ENCODE data around the gene MCAT.
A peak's percentile ranks its signal among the peaks of the same experiment; 100 is the strongest.

The MCAT gene

DNA sequence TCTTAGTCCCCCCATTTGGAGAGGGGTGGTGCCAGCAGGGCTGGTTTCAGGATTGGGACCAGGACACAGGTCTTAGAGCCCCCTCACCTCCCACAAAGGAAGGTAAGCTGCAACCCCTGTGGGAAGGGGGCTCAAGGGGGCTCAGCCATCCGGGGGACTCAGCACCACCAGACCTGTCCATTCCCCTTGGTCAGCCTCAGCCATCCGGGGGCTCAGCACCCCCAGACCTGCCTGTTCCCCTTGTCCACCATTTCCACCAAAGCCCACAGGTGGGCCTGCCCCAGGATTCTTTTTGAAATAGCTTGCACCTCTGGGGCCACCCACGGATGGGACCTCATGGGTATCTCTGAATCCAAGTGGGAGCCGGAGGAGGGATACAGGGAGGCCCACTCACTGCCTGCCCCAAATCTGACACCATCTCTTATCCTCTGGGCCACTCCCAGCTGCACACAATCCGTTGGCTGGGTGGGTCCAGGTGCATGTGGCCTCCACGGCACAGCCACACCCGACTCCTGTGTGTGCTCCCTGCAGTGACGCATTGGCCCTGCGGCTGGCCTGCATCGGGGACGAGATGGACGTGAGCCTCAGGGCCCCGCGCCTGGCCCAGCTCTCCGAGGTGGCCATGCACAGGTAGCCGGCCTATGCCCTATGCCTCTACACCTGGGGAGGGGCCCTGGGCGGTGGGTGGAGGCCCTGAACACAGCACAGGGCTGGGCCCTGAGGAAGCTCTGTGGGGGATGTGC lies 15.9 kb downstream of the MCAT start:
- no peak for DNase-seq
- H3K27ac ChIP-seq (ENCODE audit: insufficient read depth, low read length, poor library complexity, severe bottlenecking) = no peak overlapping the region
- H3K36me3 ChIP-seq (ENCODE audit: control insufficient read depth, insufficient read depth, low read length) = no peaks in the 10 kb centered on the region
- H3K9me3 ChIP-seq (ENCODE audit: control insufficient read depth, low read length) = no peaks in the 10 kb centered on the region
- H3K4me1 ChIP-seq (ENCODE audit: control insufficient read depth, insufficient read depth, low read length, poor library complexity, severe bottlenecking) = no peaks in the 10 kb centered on the region
- no peak overlapping the region for H3K4me3 ChIP-seq (ENCODE audit: insufficient read depth, low read depth, low read length, poor library complexity, severe bottlenecking)
- H3K27me3 ChIP-seq (replicated peaks; ENCODE audit: control insufficient read depth, insufficient read depth, low read length, poor library complexity, severe bottlenecking) = no peaks in the 10 kb centered on the region

DNA sequence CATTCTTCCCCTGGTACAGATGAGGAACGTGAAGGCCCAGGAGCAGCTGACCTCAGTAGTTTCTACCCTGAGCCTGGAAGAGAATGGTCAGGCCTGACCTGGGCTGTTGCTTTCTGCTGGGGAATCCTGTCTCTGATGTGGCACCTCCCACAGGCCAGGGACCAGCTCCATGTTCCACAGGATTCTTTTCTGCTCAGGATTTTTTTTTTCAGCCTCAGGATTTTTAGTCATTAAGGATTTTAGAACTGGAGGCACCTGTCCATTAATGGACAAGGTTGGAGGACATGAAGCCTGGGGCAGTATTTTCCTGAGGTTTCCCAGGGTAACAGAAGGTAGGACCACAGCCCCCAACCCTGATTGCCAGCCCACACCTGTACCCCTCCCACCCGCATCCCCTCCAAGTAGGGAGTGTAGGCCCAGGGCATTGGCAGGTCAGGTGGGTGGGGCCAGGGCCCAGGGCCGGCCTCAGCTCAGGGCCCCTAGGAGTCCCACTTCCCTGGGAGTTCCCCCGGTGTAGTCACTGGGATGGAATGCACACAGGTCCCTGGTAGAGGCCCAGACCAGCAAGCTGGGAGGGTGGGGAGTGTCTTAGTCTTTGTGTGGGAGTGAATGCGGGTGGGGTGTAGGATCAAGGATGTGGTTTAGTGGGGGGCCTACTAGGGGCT lies 16.6 kb downstream of the MCAT start:
- Histone ChIP-seq H3K27me3 (replicated peaks; ENCODE audit: control insufficient read depth, insufficient read depth, low read length, poor library complexity, severe bottlenecking) (no peaks in the 10 kb centered on the region), H3K27ac (ENCODE audit: insufficient read depth, low read length, poor library complexity, severe bottlenecking) (no peak overlapping the region), H3K36me3 (ENCODE audit: control insufficient read depth, insufficient read depth, low read length) (no peaks in the 10 kb centered on the region), H3K4me1 (ENCODE audit: control insufficient read depth, insufficient read depth, low read length, poor library complexity, severe bottlenecking) (no peaks in the 10 kb centered on the region), H3K4me3 (ENCODE audit: insufficient read depth, low read depth, low read length, poor library complexity, severe bottlenecking) (no peak overlapping the region), H3K9me3 (ENCODE audit: control insufficient read depth, low read length) (no peaks in the 10 kb centered on the region)
- no peak for DNase-seq

DNA sequence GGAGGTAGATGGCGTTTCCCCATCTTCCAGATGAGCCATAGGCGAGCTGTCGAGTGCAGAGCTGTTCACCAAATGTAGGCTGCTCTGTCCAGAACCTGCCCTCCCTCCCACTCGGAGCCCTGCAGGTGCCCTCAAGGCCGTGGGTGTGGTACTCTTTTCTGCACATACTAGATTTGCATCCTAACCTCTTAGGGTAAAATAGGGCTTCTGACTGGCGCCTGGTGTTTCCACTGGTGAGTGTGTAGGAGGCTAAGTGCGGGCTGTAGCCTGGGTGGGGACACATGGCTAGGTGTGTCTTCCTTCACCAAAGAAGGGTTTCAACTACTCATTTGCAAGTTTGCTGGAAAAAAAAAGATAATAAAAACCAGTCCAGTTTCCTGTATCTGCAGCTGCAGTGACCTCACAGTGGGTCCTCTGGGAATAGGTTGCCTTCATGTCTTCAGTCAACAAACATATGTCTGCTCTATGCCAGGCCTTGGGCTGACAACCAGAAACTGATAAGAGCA lies 24.2 kb downstream of the MCAT start:
- H3K4me3 ChIP-seq (ENCODE audit: insufficient read depth, low read depth, low read length, poor library complexity, severe bottlenecking) = no peak overlapping the region
- H3K27me3 ChIP-seq (replicated peaks; ENCODE audit: control insufficient read depth, insufficient read depth, low read length, poor library complexity, severe bottlenecking) = no peaks in the 10 kb centered on the region
- no peaks in the 10 kb centered on the region for H3K36me3 ChIP-seq (ENCODE audit: control insufficient read depth, insufficient read depth, low read length)
- no peak overlapping the region for H3K27ac ChIP-seq (ENCODE audit: insufficient read depth, low read length, poor library complexity, severe bottlenecking)
- no peak for DNase-seq
- no peaks in the 10 kb centered on the region for H3K9me3 ChIP-seq (ENCODE audit: control insufficient read depth, low read length)
- H3K4me1 ChIP-seq (ENCODE audit: control insufficient read depth, insufficient read depth, low read length, poor library complexity, severe bottlenecking) = no peaks in the 10 kb centered on the region

DNA sequence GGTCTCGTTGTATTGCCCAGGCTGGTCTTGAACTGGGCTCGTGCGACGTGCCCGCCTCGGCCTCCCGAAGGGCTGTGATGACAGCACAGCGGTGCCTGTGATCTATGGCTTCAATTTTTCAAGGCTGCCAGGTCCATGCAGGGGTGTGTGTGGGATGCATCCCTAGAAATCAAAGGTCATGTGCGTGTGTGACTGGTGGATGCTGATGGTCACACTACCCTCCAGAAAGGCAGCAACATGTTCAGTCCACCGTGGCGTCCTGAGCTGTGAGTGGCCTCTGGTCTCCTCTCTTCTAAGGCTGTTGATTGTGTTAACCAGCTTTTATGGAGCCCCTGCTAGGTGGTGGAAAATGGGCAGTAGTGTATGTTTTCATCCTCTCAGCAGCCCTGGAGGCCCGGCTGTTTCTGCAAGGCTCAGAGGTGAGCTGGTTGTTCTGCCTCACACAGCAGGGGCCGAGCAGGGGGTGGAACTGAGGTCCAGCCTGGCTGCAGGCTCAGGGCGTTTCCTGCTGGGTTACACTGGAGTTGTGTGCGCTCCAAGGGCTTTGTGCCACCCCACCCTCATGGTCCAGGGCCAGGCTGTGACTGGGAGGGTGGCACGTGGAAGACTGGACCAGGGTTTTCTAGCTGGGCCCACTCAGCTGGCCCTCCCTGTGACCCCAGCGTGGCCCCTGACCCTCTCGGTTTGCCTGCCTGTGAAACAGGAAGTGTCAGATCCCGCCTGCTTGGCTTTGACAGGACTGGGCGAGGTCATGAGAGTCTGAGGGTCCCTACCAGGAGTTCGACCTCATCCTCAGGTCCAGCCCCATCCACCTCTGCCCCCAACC lies 25.0 kb downstream of the MCAT start:
- H3K9me3 ChIP-seq (ENCODE audit: control insufficient read depth, low read length) = no peaks in the 10 kb centered on the region
- H3K4me1 ChIP-seq (ENCODE audit: control insufficient read depth, insufficient read depth, low read length, poor library complexity, severe bottlenecking) = no peaks in the 10 kb centered on the region
- H3K36me3 ChIP-seq (ENCODE audit: control insufficient read depth, insufficient read depth, low read length) = no peaks in the 10 kb centered on the region
- no peaks in the 10 kb centered on the region for H3K27me3 ChIP-seq (replicated peaks; ENCODE audit: control insufficient read depth, insufficient read depth, low read length, poor library complexity, severe bottlenecking)
- no peak overlapping the region for H3K4me3 ChIP-seq (ENCODE audit: insufficient read depth, low read depth, low read length, poor library complexity, severe bottlenecking)
- DNase-seq = no peak
- no peak overlapping the region for H3K27ac ChIP-seq (ENCODE audit: insufficient read depth, low read length, poor library complexity, severe bottlenecking)

GRCh38 chr22:43116932-43117331 lies 26.3 kb downstream of the MCAT start:
- DNase-seq = no peak
- H3K36me3 ChIP-seq (ENCODE audit: control insufficient read depth, insufficient read depth, low read length) = no peaks in the 10 kb centered on the region
- H3K9me3 ChIP-seq (ENCODE audit: control insufficient read depth, low read length) = no peaks in the 10 kb centered on the region
- no peaks in the 10 kb centered on the region for H3K4me1 ChIP-seq (ENCODE audit: control insufficient read depth, insufficient read depth, low read length, poor library complexity, severe bottlenecking)
- H3K4me3 ChIP-seq (ENCODE audit: insufficient read depth, low read depth, low read length, poor library complexity, severe bottlenecking) = no peak overlapping the region
- no peaks in the 10 kb centered on the region for H3K27me3 ChIP-seq (replicated peaks; ENCODE audit: control insufficient read depth, insufficient read depth, low read length, poor library complexity, severe bottlenecking)
- no peak overlapping the region for H3K27ac ChIP-seq (ENCODE audit: insufficient read depth, low read length, poor library complexity, severe bottlenecking)

- Histone ChIP-seq H3K27me3 (replicated peaks; ENCODE audit: control insufficient read depth, insufficient read depth, low read length, poor library complexity, severe bottlenecking) (no peaks in the 10 kb centered on the region), H3K9me3 (ENCODE audit: control insufficient read depth, low read length) (no peaks in the 10 kb centered on the region), H3K4me1 (ENCODE audit: control insufficient read depth, insufficient read depth, low read length, poor library complexity, severe bottlenecking) (peaks cover 8% of the 10 kb centered on the region), H3K4me3 (ENCODE audit: insufficient read depth, low read depth, low read length, poor library complexity, severe bottlenecking) (no peak overlapping the region), H3K27ac (ENCODE audit: insufficient read depth, low read length, poor library complexity, severe bottlenecking) (no peak overlapping the region), H3K36me3 (ENCODE audit: control insufficient read depth, insufficient read depth, low read length) (no peaks in the 10 kb centered on the region)
- DNase-seq = no peak
Observed at GRCh38 chr22:43114958-43115357, 28.2 kb downstream of the MCAT start.

GRCh38 chr22:43113526-43114251 lies 29.5 kb downstream of the MCAT start:
- Histone ChIP-seq H3K36me3 (ENCODE audit: control insufficient read depth, insufficient read depth, low read length) (no peaks in the 10 kb centered on the region), H3K9me3 (ENCODE audit: control insufficient read depth, low read length) (no peaks in the 10 kb centered on the region), H3K27ac (ENCODE audit: insufficient read depth, low read length, poor library complexity, severe bottlenecking) (no peak overlapping the region), H3K4me3 (ENCODE audit: insufficient read depth, low read depth, low read length, poor library complexity, severe bottlenecking) (no peak overlapping the region), H3K27me3 (replicated peaks; ENCODE audit: control insufficient read depth, insufficient read depth, low read length, poor library complexity, severe bottlenecking) (no peaks in the 10 kb centered on the region), H3K4me1 (ENCODE audit: control insufficient read depth, insufficient read depth, low read length, poor library complexity, severe bottlenecking) (peaks cover 8% of the 10 kb centered on the region)
- no peak for DNase-seq

DNA sequence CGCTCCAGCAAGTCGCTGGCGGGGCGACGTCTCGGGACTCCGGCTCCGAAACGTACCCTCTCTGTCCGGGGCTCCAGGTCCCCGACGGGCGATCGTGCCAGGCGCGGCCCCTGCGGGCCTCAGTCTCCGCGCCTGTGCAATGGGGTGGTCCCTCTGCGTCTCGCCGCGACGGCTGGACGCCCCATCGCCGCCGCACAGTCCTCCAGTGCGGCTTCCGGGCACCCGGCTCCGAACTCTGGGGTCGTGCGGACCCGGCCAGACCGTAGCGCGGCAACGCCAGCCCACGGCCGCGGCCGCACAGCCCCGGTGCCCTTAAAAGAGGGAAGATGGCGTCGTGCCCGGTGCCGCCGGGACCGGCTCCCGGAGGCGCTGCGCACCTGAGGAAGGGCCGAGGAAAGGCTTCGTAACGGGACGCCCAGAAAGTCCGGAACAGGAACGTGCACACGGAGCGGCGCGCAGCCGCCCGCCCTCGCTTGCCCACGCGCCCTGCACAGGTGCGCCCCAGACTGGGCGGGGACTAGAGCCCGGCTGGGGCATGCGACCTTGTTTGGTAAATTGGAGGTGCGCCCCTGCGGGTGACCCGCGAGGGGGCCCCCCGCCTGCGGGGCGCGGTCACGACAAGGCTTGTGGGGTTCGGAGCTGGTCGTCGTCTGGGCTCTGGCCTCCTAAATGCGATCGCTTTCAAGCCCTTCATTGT lies 32.1 kb downstream of the MCAT start:
- no peaks in the 10 kb centered on the region for H3K27me3 ChIP-seq (replicated peaks; ENCODE audit: control insufficient read depth, insufficient read depth, low read length, poor library complexity, severe bottlenecking)
- H3K9me3 ChIP-seq (ENCODE audit: control insufficient read depth, low read length) = no peaks in the 10 kb centered on the region
- H3K4me3 ChIP-seq (ENCODE audit: insufficient read depth, low read depth, low read length, poor library complexity, severe bottlenecking) = peak overlapping the region; percentile 82
- H3K27ac ChIP-seq (ENCODE audit: insufficient read depth, low read length, poor library complexity, severe bottlenecking) = peak overlapping the region; percentile 8
- DNase-seq = peak; percentile 10 to 30 (median 22)
- peaks cover 8% of the 10 kb centered on the region for H3K4me1 ChIP-seq (ENCODE audit: control insufficient read depth, insufficient read depth, low read length, poor library complexity, severe bottlenecking)
- H3K36me3 ChIP-seq (ENCODE audit: control insufficient read depth, insufficient read depth, low read length) = no peaks in the 10 kb centered on the region

DNA sequence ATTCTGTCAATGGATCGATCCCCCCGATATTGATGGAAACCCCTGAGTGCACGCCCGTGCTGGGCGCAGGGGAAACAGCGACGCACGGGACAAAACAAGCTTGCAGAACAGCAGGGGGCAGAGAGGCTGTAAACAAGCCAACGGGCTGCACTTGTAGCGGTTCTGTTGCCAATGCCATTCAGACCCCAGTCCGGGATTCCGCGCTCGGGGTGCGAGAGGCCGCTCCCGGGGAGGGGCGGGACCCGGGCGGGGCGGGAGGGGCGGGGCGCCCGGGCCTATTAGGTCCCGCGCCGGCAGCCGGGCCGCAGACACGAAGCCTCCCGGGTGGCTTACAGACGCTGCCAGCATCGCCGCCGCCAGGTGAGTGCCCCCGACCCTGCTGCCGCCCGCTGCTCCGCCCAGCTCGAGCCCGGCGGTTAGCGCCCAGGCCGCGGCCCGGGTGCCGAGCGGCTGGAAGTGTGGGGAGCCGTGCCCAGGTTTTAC lies 32.7 kb downstream of the MCAT start, which contains the start of gene BIK:
Gene BIK, plus strand, starts transcription at position 307 of the 483 bp plus-strand sequence. CDS start 13,273 bp downstream, outside the sequence.
- DNase-seq = peak; percentile 27 to 31 (median 29)
- Histone ChIP-seq H3K27me3 (replicated peaks; ENCODE audit: control insufficient read depth, insufficient read depth, low read length, poor library complexity, severe bottlenecking) (no peaks in the 10 kb centered on the region), H3K36me3 (ENCODE audit: control insufficient read depth, insufficient read depth, low read length) (no peaks in the 10 kb centered on the region), H3K9me3 (ENCODE audit: control insufficient read depth, low read length) (no peaks in the 10 kb centered on the region), H3K27ac (ENCODE audit: insufficient read depth, low read length, poor library complexity, severe bottlenecking) (peak within 1 kb of the TSS; percentile 8), H3K4me3 (ENCODE audit: insufficient read depth, low read depth, low read length, poor library complexity, severe bottlenecking) (peak within 1 kb of the TSS; percentile 82), H3K4me1 (ENCODE audit: control insufficient read depth, insufficient read depth, low read length, poor library complexity, severe bottlenecking) (peaks cover 8% of the 10 kb centered on the region)
